ENCODE results near the gene TMEM174. TPM values are rescaled to one million over a fixed set of nuclear protein-coding genes. Genes with fewer than 3 reads are reported as not detected.

TMEM174 gene
- total and polyA plus RNA-seq, 2 of the 4 experiments (the other 2 are of a cell fraction) = not detected

GRCh38 chr5:73179730-73180129 lies 6.7 kb downstream of the TMEM174 start:
- H3K56ac ChIP-seq (ENCODE audit: extremely low read depth, insufficient read depth, low read length) = no peak overlapping the region
- peaks cover 1% of the 10 kb centered on the region; the same call in 1 of the 2 replicates for H3K4me1 ChIP-seq (ENCODE audit: control insufficient read depth, insufficient read depth, low read length)
- no peak overlapping the region for H2BK20ac ChIP-seq (ENCODE audit: low read depth, low read length)
- H3K4me2 ChIP-seq (ENCODE audit: low read depth, low read length) = no peak overlapping the region
- POLR2A ChIA-PET (ENCODE audit: unreplicated experiment) = no interaction called here
- no peak overlapping the region for H3K9ac ChIP-seq (ENCODE audit: low read depth, low read length)
- H4K91ac ChIP-seq (ENCODE audit: insufficient read depth, low read depth, low read length) = no peak overlapping the region
- no peak overlapping the region for H2AK9ac ChIP-seq (replicated peaks; ENCODE audit: low read depth, low read length, poor library complexity)
- H3K23ac ChIP-seq (ENCODE audit: low read depth, low read length) = no peak overlapping the region
- H3K14ac ChIP-seq (replicated peaks; ENCODE audit: low read depth, low read length) = no peak overlapping the region
- no TSS peak for BruUV-seq (replicated peaks)
- H4K8ac ChIP-seq (ENCODE audit: low read depth in 2 of 2, low read length in 2 of 2) = no peak overlapping the region
- no peak overlapping the region for H2BK5ac ChIP-seq (ENCODE audit: low read depth, low read length, poor library complexity, severe bottlenecking)
- no peak overlapping the region for H2AK5ac ChIP-seq (ENCODE audit: low read depth, low read length)
- CTCF ChIA-PET = interaction anchor here (0.8 to 1.2 kb wide), 3 partner anchors 9 to 224 kb away, joined by 3 read pairs; partner anchors contain the start of gene FCHO2
- peaks cover 20% of the 10 kb centered on the region for H3K27me3 ChIP-seq (ENCODE audit: control insufficient read depth, insufficient read depth, low read length)
- dilution Hi-C loops (cut with HindIII; ENCODE audit: low sequenced_read_pairs, unreplicated experiment) = no loop called here
- no peak overlapping the region for H3K4me3 ChIP-seq (ENCODE audit: insufficient read depth, low read depth, low read length)
- WGBS, 2 experiments (ENCODE audit: extremely low coverage in 2 of 2, insufficient read length in 1 of 2) = no CpG with 5 or more reads among the region's 3 CpGs
- H4K5ac ChIP-seq (ENCODE audit: low read depth, low read length) = no peak overlapping the region
- ATAC-seq (ENCODE audit: low read depth) (no peak), DNase-seq (no peak)
- H3K18ac ChIP-seq (ENCODE audit: low read depth, low read length) = no peak overlapping the region
- no peak overlapping the region for H3K27ac ChIP-seq (ENCODE audit: insufficient read depth, low read length)
- H3K9me3 ChIP-seq (ENCODE audit: control insufficient read depth, insufficient read depth, low read length) = peaks cover 3% of the 10 kb centered on the region
- H2AFZ ChIP-seq (replicated peaks; ENCODE audit: low read length, poor library complexity) = no peak overlapping the region
- no peak overlapping the region for H2BK120ac ChIP-seq (ENCODE audit: low read depth, low read length)
- H2BK15ac ChIP-seq (ENCODE audit: low read depth, low read length) = no peak overlapping the region
- in situ Hi-C loops (cut with MboI; ENCODE audit: low sequenced_read_pairs) = no loop called here
- no peaks in the 10 kb centered on the region for H3K79me1 ChIP-seq (ENCODE audit: low read depth in 1 of 2, low read length in 2 of 2)
- H4K20me1 ChIP-seq (ENCODE audit: insufficient read depth, low read length) = no peaks in the 10 kb centered on the region
- intact Hi-C loops (cut with micrococcal nuclease) = no loop called here
- no peaks in the 10 kb centered on the region for H3K36me3 ChIP-seq (ENCODE audit: control insufficient read depth, insufficient read depth, low read length)
- no peaks in the 10 kb centered on the region for H3K9me1 ChIP-seq (ENCODE audit: insufficient read depth, low read length)
- TF ChIP-seq MAZ (IDR thresholded peaks at IDR 0.05; ENCODE audit: borderline replicate concordance, low read depth, low read length) = no peak
- no peak overlapping the region for H3K4ac ChIP-seq (ENCODE audit: low read depth, low read length)

All from IMR-90 (cell line).